OCI-LY3 (cell line): ENCODE measurements around the gene PELO.

ENCODE experiments used
- H2AFZ ChIP-seq: fragments of 200-600, 300-600 bp; shearing (Covaris generic); 2 replicates; pipeline ENCODE4 v1.6.0; 2014; ENCODE audit warnings: antibody characterized with exemption, low read depth, low read length
- H3K27ac ChIP-seq: fragments of 200-600, 300-600 bp; sonication (generic); 2 replicates; pipeline ENCODE4 v1.5.1; 2014; ENCODE audit warnings: mild to moderate bottlenecking, low read length, moderate library complexity, mixed read lengths
- H3K27me3 ChIP-seq: fragments of 200-600, 300-600 bp; sonication (generic); 2 replicates; pipeline ENCODE4 v1.6.1; 2014; ENCODE audit warnings: low read depth, low read length, mixed read lengths
- H3K36me3 ChIP-seq: fragments of 200-600, 300-600 bp; sonication (generic); replicated peaks from 2 replicates; pipeline ENCODE3; 2014; ENCODE audit warnings: low read depth, low read length, mixed read lengths
- H3K4me1 ChIP-seq: fragments of 300-600, 200-600 bp; sonication (generic); 2 replicates; pipeline ENCODE4 v1.6.1; 2014; ENCODE audit warnings: low read length, mixed read lengths
- H3K4me2 ChIP-seq: fragments of 200-600, 300-600 bp; sonication (generic); 2 replicates; pipeline ENCODE4 v1.6.1; 2014; ENCODE audit warnings: low read length, mixed read lengths
- H3K4me3 ChIP-seq: fragments of 300-600, 200-600 bp; sonication (generic); 2 replicates; pipeline ENCODE4 v1.5.1; 2014; ENCODE audit warnings: antibody characterized with exemption, mild to moderate bottlenecking, low read length, moderate library complexity
- H3K79me2 ChIP-seq: fragments of 300-600, 200-600 bp; shearing (Covaris generic); 2 replicates; pipeline ENCODE4 v1.6.1; 2014; ENCODE audit warnings: mild to moderate bottlenecking, low read length, mixed read lengths
- H3K9ac ChIP-seq: fragments of 300-600, 200-600 bp; shearing (Covaris generic); 2 replicates; pipeline ENCODE4 v1.6.0; 2014; ENCODE audit warnings: mild to moderate bottlenecking, low read length, moderate library complexity
- H3K9me3 ChIP-seq: fragments of 200-600, 300-600 bp; shearing (Covaris generic); 2 replicates; pipeline ENCODE4 v1.6.1; 2014; ENCODE audit warnings: low read length, mixed read lengths; ENCODE audit not compliant: insufficient read depth
- H4K20me1 ChIP-seq: fragments of 200-600, 300-600 bp; sonication (generic); 2 replicates; pipeline ENCODE4 v1.6.1; 2016; ENCODE audit warnings: low read length, mixed read lengths; ENCODE audit not compliant: insufficient read depth
- EZH2phosphoT487 ChIP-seq: fragments of 200-600 bp; shearing (Covaris generic); IDR thresholded peaks from 2 replicates; pipeline ENCODE4 v1.6.1; 2018; ENCODE audit warnings: antibody characterized with exemption, mixed run types, low read depth
- TF ChIP-seq, protein P1 (sequence below): fragments of 200-600, 300-600 bp; sonication (generic); IDR thresholded peaks from 2 replicates; pipeline ENCODE4 v1.5.1; 2014; ENCODE audit warnings: antibody characterized with exemption, low read length, low read depth

Gene PELO

DNA sequence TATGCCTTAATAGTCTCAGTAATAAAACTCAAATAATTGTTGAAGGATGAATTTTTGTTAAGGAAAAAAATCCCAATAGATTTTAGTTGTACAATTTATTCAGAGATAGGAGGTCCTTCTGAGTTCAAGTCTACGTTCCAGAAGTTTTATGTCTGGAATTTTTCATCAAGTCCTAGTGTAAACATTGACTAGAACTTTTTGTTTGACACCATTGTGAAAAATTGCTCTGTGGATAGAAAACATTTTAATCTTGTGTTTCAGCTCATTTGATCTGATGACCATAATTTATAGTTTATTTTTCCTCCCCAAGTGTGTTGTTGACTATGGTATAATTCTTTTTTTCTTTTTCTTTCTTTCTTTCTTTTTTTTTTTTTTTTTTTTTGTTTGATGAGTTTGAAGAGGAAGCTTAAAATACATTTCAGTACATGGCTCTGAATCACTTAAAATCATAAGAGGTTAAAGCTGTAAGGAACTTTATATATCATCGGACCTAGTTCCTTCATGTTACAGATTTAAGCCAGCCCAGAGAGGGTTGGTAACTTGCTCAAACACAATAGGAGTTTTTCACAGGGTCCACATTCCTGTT, 20.7 kb downstream of the PELO start:
- no peak for TF ChIP-seq EZH2phosphoT487
- TF ChIP-seq, protein P1, sequence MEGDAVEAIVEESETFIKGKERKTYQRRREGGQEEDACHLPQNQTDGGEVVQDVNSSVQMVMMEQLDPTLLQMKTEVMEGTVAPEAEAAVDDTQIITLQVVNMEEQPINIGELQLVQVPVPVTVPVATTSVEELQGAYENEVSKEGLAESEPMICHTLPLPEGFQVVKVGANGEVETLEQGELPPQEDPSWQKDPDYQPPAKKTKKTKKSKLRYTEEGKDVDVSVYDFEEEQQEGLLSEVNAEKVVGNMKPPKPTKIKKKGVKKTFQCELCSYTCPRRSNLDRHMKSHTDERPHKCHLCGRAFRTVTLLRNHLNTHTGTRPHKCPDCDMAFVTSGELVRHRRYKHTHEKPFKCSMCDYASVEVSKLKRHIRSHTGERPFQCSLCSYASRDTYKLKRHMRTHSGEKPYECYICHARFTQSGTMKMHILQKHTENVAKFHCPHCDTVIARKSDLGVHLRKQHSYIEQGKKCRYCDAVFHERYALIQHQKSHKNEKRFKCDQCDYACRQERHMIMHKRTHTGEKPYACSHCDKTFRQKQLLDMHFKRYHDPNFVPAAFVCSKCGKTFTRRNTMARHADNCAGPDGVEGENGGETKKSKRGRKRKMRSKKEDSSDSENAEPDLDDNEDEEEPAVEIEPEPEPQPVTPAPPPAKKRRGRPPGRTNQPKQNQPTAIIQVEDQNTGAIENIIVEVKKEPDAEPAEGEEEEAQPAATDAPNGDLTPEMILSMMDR = no peak
- Histone ChIP-seq H3K9ac (no peak overlapping the region), H3K36me3 (peaks cover 14% of the 10 kb centered on the region), H3K9me3 (no peaks in the 10 kb centered on the region), H3K27ac (no peak overlapping the region), H4K20me1 (peaks cover 14% of the 10 kb centered on the region), H2AFZ (no peak overlapping the region), H3K4me1 (0 out of 2 replicates have a peak, but pooled peaks cover 2% of the 10 kb centered on the region), H3K4me3 (no peak overlapping the region), H3K79me2 (peaks cover 24% of the 10 kb centered on the region), H3K27me3 (no peaks in the 10 kb centered on the region), H3K4me2 (no peak overlapping the region)

DNA sequence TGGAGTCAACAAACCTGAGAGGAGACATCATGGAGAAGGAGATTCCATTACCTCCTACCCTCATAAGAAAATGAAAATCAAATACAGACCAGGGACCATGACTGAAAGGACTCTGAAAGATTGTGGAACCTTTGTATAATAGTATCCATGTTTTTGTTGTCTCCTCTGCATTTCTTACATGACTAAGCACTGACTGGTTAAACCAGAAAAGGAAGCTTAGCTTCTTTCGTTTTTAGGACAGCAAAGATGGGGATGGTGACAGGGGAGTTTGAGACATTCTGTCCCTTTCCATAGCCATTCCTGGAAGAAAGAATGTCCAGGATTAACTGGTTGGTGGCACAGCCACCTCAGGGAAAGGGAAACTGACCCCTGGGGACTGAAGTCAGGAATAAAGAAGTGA, 22.2 kb downstream of the PELO start:
- Histone ChIP-seq H4K20me1 (peaks cover 4% of the 10 kb centered on the region; the same call in 1 of the 2 replicates), H2AFZ (no peak overlapping the region), H3K79me2 (peaks cover 12% of the 10 kb centered on the region), H3K27ac (no peak overlapping the region), H3K27me3 (no peaks in the 10 kb centered on the region), H3K4me1 (0 out of 2 replicates have a peak, but pooled peaks cover 2% of the 10 kb centered on the region), H3K9me3 (no peaks in the 10 kb centered on the region), H3K4me2 (no peak overlapping the region), H3K4me3 (no peak overlapping the region), H3K9ac (no peak overlapping the region), H3K36me3 (peaks cover 5% of the 10 kb centered on the region)
- TF ChIP-seq, protein P1 = no peak
- TF ChIP-seq EZH2phosphoT487 = no peak

DNA sequence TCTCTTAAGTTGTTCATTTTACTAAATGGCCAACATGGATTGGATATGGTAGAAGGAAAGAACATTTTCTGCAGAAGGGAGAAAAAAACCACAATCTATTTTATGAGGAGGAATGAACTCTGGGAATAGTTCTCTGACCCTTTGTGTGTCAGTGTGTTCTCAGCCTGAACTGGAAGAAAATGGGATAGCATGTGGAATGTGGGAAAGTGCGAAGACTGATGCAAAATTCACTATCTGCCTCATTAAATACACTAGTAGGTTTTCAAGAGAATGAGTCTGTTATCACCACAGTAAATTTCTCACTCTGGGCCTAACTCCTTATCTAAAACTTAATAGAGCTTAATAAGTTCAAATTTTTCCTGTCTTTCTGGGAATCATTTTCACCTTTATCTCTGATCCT, 22.7 kb downstream of the PELO start:
- Histone ChIP-seq H3K9me3 (no peaks in the 10 kb centered on the region), H4K20me1 (no peaks in the 10 kb centered on the region), H3K4me3 (no peak overlapping the region), H2AFZ (no peak overlapping the region), H3K27ac (no peak overlapping the region), H3K4me1 (0 out of 2 replicates have a peak, but pooled peaks cover 2% of the 10 kb centered on the region), H3K9ac (no peak overlapping the region), H3K79me2 (peaks cover 7% of the 10 kb centered on the region), H3K36me3 (peaks cover 3% of the 10 kb centered on the region), H3K4me2 (no peak overlapping the region), H3K27me3 (no peaks in the 10 kb centered on the region)
- TF ChIP-seq EZH2phosphoT487 = no peak
- TF ChIP-seq, protein P1 = no peak

DNA sequence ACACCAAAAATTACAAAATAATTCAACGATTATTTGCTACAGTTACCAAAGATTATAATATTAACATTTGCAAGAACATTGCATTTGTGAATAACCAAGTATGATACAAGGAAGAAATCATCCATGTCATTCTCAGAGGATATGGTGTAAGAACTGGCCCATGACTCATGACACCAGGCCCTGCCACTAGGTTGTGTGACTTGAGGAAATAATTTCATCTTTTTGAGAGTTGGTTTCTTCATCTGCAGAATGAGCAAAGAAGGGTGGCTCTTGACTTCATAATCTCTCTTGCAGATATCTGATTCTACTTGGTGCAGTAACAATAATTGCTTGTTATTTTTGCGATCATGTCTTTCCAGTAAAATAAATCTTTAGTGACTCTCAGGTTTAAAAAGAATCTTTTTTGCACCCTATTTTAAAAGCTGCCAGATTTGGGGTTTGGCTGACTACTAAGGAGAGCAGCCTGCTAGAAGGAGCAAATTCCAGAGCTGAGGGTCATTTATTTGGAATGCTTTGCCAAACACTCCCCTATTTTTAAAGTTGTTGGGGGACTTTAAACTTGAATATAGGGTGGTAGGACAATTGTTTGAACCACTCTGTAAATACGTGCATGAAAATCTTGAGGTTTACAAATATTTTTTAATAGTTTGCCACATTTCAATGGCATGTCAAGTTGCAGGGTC, 23.5 kb downstream of the PELO start:
- 0 out of 2 replicates have a peak, but pooled peaks cover 2% of the 10 kb centered on the region for H3K4me1 ChIP-seq
- H2AFZ ChIP-seq = no peak overlapping the region
- no peaks in the 10 kb centered on the region for H3K36me3 ChIP-seq
- H4K20me1 ChIP-seq = no peaks in the 10 kb centered on the region
- no peaks in the 10 kb centered on the region for H3K27me3 ChIP-seq
- no peak overlapping the region for H3K9ac ChIP-seq
- H3K4me3 ChIP-seq = no peak overlapping the region
- H3K27ac ChIP-seq = no peak overlapping the region
- 0 out of 2 replicates have a peak, but pooled peaks cover 2% of the 10 kb centered on the region for H3K79me2 ChIP-seq
- TF ChIP-seq, protein P1 = no peak
- H3K4me2 ChIP-seq = no peak overlapping the region
- H3K9me3 ChIP-seq = no peaks in the 10 kb centered on the region
